Measurements from ENCODE around the gene FBXL7.

- TF ChIP-seq CTCF (IDR thresholded peaks at IDR 0.05; ENCODE audit: low read depth, low read length, poor library complexity, severe bottlenecking) (no peak), EZH2phosphoT487 (IDR thresholded peaks at IDR 0.05; ENCODE audit: borderline replicate concordance, low read length) (no peak)
Measured at GRCh38 chr5:15703901-15704300, 203.9 kb downstream of the FBXL7 start.
